GM12878 (cell line): ENCODE measurements around the gene NMNAT3. TPM values are rescaled to one million over a fixed set of nuclear protein-coding genes. Genes with fewer than 3 reads are reported as not detected.

Experiments used
- ATAC-seq: fragments of 200-7000 bp; cut with Tn5 transposase; 3 replicates; pipeline ENCODE4 v1.9.1; 2020; ENCODE audit warnings: mild to moderate bottlenecking, moderate library complexity
- BruUV-seq: library from RNA; stranded (reverse); fragments of 400-500 nt; replicated peaks from 2 replicates; lab custom pipeline; 2021; lab: Mats Ljungman, UMichigan
- CTCF ChIA-PET: fragments of 300-600 bp; sonication (Branson Sonifier 250); formaldehyde crosslinking; extraction: SDS; loops from one replicate; lab custom pipeline; 2021; ENCODE audit warnings: inconsistent platforms; lab: Yijun Ruan, JAX
- POLR2A ChIA-PET: fragments of 350-600 bp; formaldehyde crosslinking; extraction: SDS; loops from one replicate; lab custom pipeline; 2021; ENCODE audit warnings: inconsistent platforms; lab: Charles Lee
- RAD21 ChIA-PET: fragments of 300-600 bp; sonication (Branson Sonifier 250); formaldehyde crosslinking; loops from one replicate; lab custom pipeline; 2023; ENCODE audit warnings: antibody characterized with exemption; ENCODE audit not compliant: unreplicated experiment; lab: Charles Lee
- SMC1A ChIA-PET: fragments of 300-600 bp; sonication (Branson Sonifier 250); formaldehyde crosslinking; loops from one replicate; lab custom pipeline; 2023; ENCODE audit not compliant: unreplicated experiment, uncharacterized antibody; lab: Charles Lee
- DNase-seq: peaks from one replicate; pipeline ENCODE4 v3.0.0-alpha.2; 2011; ENCODE audit warnings: low read depth, low spot score
- FAIRE-seq: peaks from 3 replicates; lab custom pipeline; 2011; peaks lifted over from hg19 to GRCh38; lab: Jason Lieb, UNC
- H2AFZ ChIP-seq: 2 replicates; pipeline ENCODE4 v1.6.0; 2011; ENCODE audit warnings: low read depth, low read length, control low read depth; ENCODE audit not compliant: control insufficient read depth
- H3K27ac ChIP-seq: 2 replicates; pipeline ENCODE4 v1.5.1; 2011; ENCODE audit warnings: control low read depth; ENCODE audit not compliant: control insufficient read depth, insufficient read depth
- H3K27me3 ChIP-seq, 2 experiments: replicated peaks in 1 of 2; 2 replicates each; pipeline versions ENCODE4 v1.6.0 to v1.6.1; 2011; ENCODE audit warnings: low read length in 1 of 2; ENCODE audit not compliant: control insufficient read depth in 2 of 2, insufficient read depth in 2 of 2
- H3K36me3 ChIP-seq, 2 experiments: 2 replicates each; pipeline ENCODE4 v1.5.1; 2011; ENCODE audit warnings: low read length in 1 of 2; ENCODE audit not compliant: control insufficient read depth in 2 of 2, insufficient read depth in 2 of 2
- H3K4me1 ChIP-seq: 2 replicates; pipeline ENCODE4 v1.6.1; 2011; ENCODE audit warnings: mild to moderate bottlenecking, low read length, moderate library complexity, mixed read lengths; ENCODE audit not compliant: control insufficient read depth, insufficient read depth
- H3K4me2 ChIP-seq: 2 replicates; pipeline ENCODE4 v1.6.0; 2011; ENCODE audit warnings: control low read depth; ENCODE audit not compliant: control insufficient read depth, insufficient read depth
- H3K4me3 ChIP-seq: fragments of 200-600 bp; sonication (generic); 2 replicates; pipeline ENCODE4 v1.5.1; 2016
- H3K79me2 ChIP-seq: 2 replicates; pipeline ENCODE4 v1.6.0; 2011; ENCODE audit warnings: low read length; ENCODE audit not compliant: control insufficient read depth, insufficient read depth
- H3K9ac ChIP-seq: 2 replicates; pipeline ENCODE4 v1.8.0; 2011; ENCODE audit warnings: low read length, control low read depth, mixed read lengths; ENCODE audit not compliant: control insufficient read depth, insufficient read depth
- H3K9me3 ChIP-seq: replicated peaks from 3 replicates; pipeline ENCODE4 v1.5.1; 2011; ENCODE audit warnings: mild to moderate bottlenecking, low read length; ENCODE audit not compliant: control insufficient read depth, insufficient read depth
- H4K20me1 ChIP-seq: 2 replicates; pipeline ENCODE4 v1.6.0; 2011; ENCODE audit not compliant: control insufficient read depth, insufficient read depth
- CHD1 ChIP-seq: IDR thresholded peaks from 2 replicates; pipeline ENCODE4 v1.6.1; 2012; ENCODE audit warnings: low read depth, low read length, improper control_type of control experiment
- HDAC2 ChIP-seq: fragments of 200-600 bp; sonication (generic); IDR thresholded peaks from 2 replicates; pipeline ENCODE4 v1.6.1; 2017
- IKZF1 ChIP-seq: fragments of 450-650 bp; conservative IDR thresholded peaks from 2 replicates; pipeline ENCODE4 v1.6.1; 2017; ENCODE audit warnings: antibody characterized with exemption, mild to moderate bottlenecking
- MEF2A ChIP-seq: IDR thresholded peaks from 2 replicates; pipeline ENCODE4 v1.6.1; 2011; ENCODE audit warnings: low read depth, mild to moderate bottlenecking, low read length, moderate library complexity; ENCODE audit not compliant: insufficient read depth
- NR2F1 ChIP-seq: fragments of 450-650 bp; conservative IDR thresholded peaks from 2 replicates; pipeline ENCODE4 v1.6.1; 2017; ENCODE audit warnings: mild to moderate bottlenecking
- PAX8 ChIP-seq: fragments of 450-650 bp; IDR thresholded peaks from 2 replicates; pipeline ENCODE4 v1.6.1; 2017; ENCODE audit warnings: mild to moderate bottlenecking, moderate library complexity
- PML ChIP-seq: IDR thresholded peaks from 2 replicates; pipeline ENCODE4 v1.6.1; 2012; ENCODE audit warnings: low read length, inconsistent platforms
- POLR2AphosphoS5 ChIP-seq: IDR thresholded peaks from 2 replicates; pipeline ENCODE4 v1.6.1; 2011; ENCODE audit warnings: mild to moderate bottlenecking, low read length, inconsistent platforms
- RELB ChIP-seq: fragments of 450-650 bp; IDR thresholded peaks from 2 replicates; pipeline ENCODE4 v1.6.1; 2017; ENCODE audit warnings: low read depth, mild to moderate bottlenecking, moderate library complexity
- SRF ChIP-seq, 2 experiments: IDR thresholded peaks; 2 replicates each; pipeline ENCODE4 v1.6.1; 2011; ENCODE audit warnings: low read depth in 2 of 2, low read length in 2 of 2, mild to moderate bottlenecking in 1 of 2, moderate library complexity in 1 of 2
- YBX1 ChIP-seq: fragments of 450-650 bp; IDR thresholded peaks from 2 replicates; pipeline ENCODE4 v1.6.1; 2016; ENCODE audit warnings: antibody characterized with exemption
- ZNF24 ChIP-seq: fragments of 450-650 bp; IDR thresholded peaks from 2 replicates; pipeline ENCODE4 v1.6.1; 2017; ENCODE audit warnings: antibody characterized with exemption, mild to moderate bottlenecking
- ZNF384 ChIP-seq: IDR thresholded peaks from 2 replicates; pipeline ENCODE4 v1.6.1; 2012; ENCODE audit warnings: low read depth, mild to moderate bottlenecking, low read length, improper control_type of control experiment, borderline replicate concordance
- ZNF592 ChIP-seq: fragments of 450-650 bp; IDR thresholded peaks from 2 replicates; pipeline ENCODE4 v1.6.1; 2017; ENCODE audit warnings: mild to moderate bottlenecking, moderate library complexity
- WGBS: methylation state at CpG from one replicate; pipeline ENCODE4 v1.1.6; 2016; ENCODE audit warnings: low lambda C conversion rate; ENCODE audit not compliant: insufficient replicate concordance, insufficient coverage; ENCODE audit errors: missing lambda C conversion rate; 5-methylcytosine and 5-hydroxymethylcytosine counted together
- in situ Hi-C: fragments of 300-500 bp; cut with MboI; formaldehyde crosslinking; loops from 9 replicates; pipeline ENCODE4 v1.14.3; 2018; ENCODE audit warnings: mixed read lengths
- intact Hi-C: fragments of 100-400 bp; cut with micrococcal nuclease; formaldehyde crosslinking; loops from one replicate; pipeline ENCODE4 v1.14.2; 2022; ENCODE audit not compliant: unreplicated experiment
- polyA plus RNA-seq, 11 experiments: library from polyadenylated mRNA; depleted of rRNA in 4 of 11; unstranded in 6 of 11; stranded (reverse) in 5 of 11; fragments of >200 nt; fragmentation: Nextera tagmentation in 4 of 11; fragmentation: Illumina TruSeq in 1 of 11; extraction: Ambion mirVana in 4 of 11; extraction: Trizol in 1 of 11; gene quantifications; 1 replicate in 1 of 11; 2 replicates in 10 of 11; pipeline versions ENCODE4 v1.2.1 to v1.2.3, GENCODE V29; 2011 to 2016; ENCODE audit warnings: inconsistent platforms in 2 of 11, missing spikeins in 2 of 11, low read depth in 1 of 11
- total RNA-seq, 4 experiments: library from RNA; depleted of rRNA in 3 of 4; stranded (reverse); fragments of >200 nt in 3 of 4; fragmentation: Illumina TruSeq in 1 of 4; extraction: Trizol in 1 of 4; gene quantifications; 2 replicates each; pipeline versions ENCODE4 v1.2.1 to v1.2.3, GENCODE V29; 2013 to 2021
- TF ChIP-seq, protein P1 (sequence below): fragments of 450-650 bp; IDR thresholded peaks from 2 replicates; pipeline ENCODE4 v1.6.1; 2017; ENCODE audit warnings: mild to moderate bottlenecking, low read depth, inconsistent platforms; ENCODE audit not compliant: poor library complexity, severe bottlenecking

The NMNAT3 gene
- total and polyA plus RNA-seq, 10 of the 15 experiments (the other 5 are each of a cell fraction or from before 2014, with no cell fraction given) = under 0.01 to 0.92 (median 0.08) TPM; not detected in 4

DNA sequence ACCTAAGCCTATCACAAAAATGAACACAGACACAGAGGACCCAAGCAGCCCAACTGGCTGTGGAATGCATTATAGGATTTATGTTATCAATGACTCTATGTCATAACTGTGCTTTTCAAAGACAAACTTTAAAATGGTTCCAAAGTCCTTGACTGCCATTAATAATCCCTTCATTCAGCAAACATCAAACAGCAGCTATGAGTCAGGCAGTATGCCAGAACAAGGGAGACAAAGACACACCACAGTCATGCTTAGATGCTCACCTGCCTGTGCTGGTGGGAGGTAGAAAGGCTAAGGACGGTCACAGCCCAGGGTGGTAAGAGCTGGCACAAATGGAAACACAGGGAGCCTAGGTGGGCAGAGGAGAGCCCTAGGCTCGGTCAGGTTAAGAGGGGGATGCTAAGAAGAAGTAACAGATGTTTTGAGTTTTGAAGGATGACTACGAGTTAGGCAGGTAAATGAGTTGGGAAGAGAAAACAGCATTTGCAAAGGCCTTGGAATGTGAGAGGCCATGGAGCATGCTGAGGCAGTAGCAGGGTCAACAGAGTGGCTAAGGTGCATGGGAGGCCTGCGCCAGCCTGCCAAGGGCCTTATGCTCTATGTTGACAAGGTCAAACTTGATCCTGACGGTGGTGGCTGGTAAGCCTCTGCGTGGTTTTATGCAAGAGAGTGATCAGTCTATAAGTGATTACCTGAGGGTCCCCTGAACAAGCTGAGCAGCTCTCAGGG, 23.0 kb downstream of the NMNAT3 start:
- intact Hi-C loops = no loop called here
- TF ChIP-seq ZNF592 (no peak), HDAC2 (no peak), POLR2AphosphoS5 (no peak), RELB (no peak), SRF (IDR thresholded peaks at IDR 0.05; ENCODE audit: low read depth in 2 of 2, low read length in 2 of 2) (no peak), PML (no peak), CHD1 (no peak), PAX8 (no peak), NR2F1 (no peak), ZNF24 (no peak), MEF2A (no peak), ZNF384 (no peak), IKZF1 (no peak), YBX1 (no peak)
- TF ChIP-seq, protein P1, sequence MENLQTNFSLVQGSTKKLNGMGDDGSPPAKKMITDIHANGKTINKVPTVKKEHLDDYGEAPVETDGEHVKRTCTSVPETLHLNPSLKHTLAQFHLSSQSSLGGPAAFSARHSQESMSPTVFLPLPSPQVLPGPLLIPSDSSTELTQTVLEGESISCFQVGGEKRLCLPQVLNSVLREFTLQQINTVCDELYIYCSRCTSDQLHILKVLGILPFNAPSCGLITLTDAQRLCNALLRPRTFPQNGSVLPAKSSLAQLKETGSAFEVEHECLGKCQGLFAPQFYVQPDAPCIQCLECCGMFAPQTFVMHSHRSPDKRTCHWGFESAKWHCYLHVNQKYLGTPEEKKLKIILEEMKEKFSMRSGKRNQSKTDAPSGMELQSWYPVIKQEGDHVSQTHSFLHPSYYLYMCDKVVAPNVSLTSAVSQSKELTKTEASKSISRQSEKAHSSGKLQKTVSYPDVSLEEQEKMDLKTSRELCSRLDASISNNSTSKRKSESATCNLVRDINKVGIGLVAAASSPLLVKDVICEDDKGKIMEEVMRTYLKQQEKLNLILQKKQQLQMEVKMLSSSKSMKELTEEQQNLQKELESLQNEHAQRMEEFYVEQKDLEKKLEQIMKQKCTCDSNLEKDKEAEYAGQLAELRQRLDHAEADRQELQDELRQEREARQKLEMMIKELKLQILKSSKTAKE = no peak

More for the DNA sequence above, 23.0 kb downstream of the NMNAT3 start:
- H3K36me3 ChIP-seq = no peaks in the 10 kb centered on the region
- no TSS peak for BruUV-seq
- DNase-seq (no peak), FAIRE-seq (no peak), ATAC-seq (no peak)
- ChIA-PET POLR2A (no interaction called here), SMC1A (no interaction called here), RAD21 (no interaction called here), CTCF (interaction anchor here (0.9 to 1.3 kb wide), 2 partner anchors 11 to 35 kb away, joined by 3 read pairs; no protein-coding TSS in a partner anchor)
- H3K9ac ChIP-seq = no peak overlapping the region
- H3K79me2 ChIP-seq = no peaks in the 10 kb centered on the region
- no peak overlapping the region for H3K4me3 ChIP-seq
- H3K27ac ChIP-seq = no peak overlapping the region
- no peaks in the 10 kb centered on the region for H3K9me3 ChIP-seq
- no peaks in the 10 kb centered on the region for H3K27me3 ChIP-seq
- H4K20me1 ChIP-seq = no peaks in the 10 kb centered on the region
- WGBS = 12% methylated on average over 6 of the region's 6 CpGs
- H3K4me2 ChIP-seq = no peak overlapping the region
- in situ Hi-C loops = no loop called here
- no peak overlapping the region for H2AFZ ChIP-seq
- no peaks in the 10 kb centered on the region for H3K4me1 ChIP-seq
